ENCODE measurements around the gene CCDC47. TPM values are rescaled to one million over a fixed set of nuclear protein-coding genes. Genes with fewer than 3 reads are reported as not detected.

Gene CCDC47
- polyA plus RNA-seq, 1 donor: 104 TPM

- H3K27ac ChIP-seq (ENCODE audit: low read length): no peak overlapping the region
- H3K4me3 ChIP-seq (ENCODE audit: low read length): no peak overlapping the region
- H3K36me3 ChIP-seq (ENCODE audit: control insufficient read depth, insufficient read depth, low read length): peaks cover 60% of the 10 kb centered on the region
- no peaks in the 10 kb centered on the region for H3K27me3 ChIP-seq (ENCODE audit: control insufficient read depth, insufficient read depth, low read length)
- no peak for DNase-seq
- whole genome bisulfite sequencing (ENCODE audit: insufficient coverage, low lambda C conversion rate): no CpG with 5 or more reads among the region's 11 CpGs
- H3K4me1 ChIP-seq (ENCODE audit: control insufficient read depth, insufficient read depth, low read length): no peaks in the 10 kb centered on the region
- H3K9me3 ChIP-seq (ENCODE audit: control insufficient read depth, low read depth, low read length): no peaks in the 10 kb centered on the region
Measured at GRCh38 chr17:63707151-63707550, 66.2 kb downstream of the CCDC47 start.

DNA sequence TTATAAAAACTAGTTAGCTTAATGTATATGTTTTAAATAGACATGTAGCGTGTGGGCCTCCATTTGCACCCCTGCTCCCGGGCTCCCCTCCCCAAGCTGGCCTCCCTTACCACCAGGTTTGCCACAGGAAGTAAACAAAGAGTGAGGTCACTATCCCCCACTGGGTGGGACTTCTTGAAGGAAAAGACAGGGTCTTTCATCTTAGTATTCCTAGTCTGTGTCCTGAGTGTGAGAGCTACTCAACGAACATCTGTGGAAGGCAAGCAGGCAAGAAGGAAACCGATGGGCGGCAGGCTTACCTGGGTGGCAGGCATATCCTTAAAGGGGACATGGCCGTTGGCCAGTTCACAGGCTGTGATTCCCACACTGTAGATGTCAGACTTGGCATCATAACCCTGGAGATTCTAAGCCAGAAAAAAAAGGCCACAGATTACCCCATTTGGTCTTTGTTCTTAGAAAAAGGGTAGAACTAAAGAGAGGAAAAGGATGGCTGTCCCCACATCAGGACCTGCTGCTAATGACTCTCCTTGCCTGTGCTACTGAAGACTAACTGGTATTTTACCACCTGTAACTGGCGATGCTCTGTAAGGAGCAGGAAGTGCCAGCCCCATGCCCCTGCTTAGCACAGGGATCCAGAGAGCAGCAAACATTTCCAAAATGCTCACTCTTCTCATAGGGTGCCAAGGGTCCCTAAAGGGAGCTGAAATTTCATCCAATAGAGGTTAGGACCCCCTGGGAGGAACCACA lies 66.9 kb downstream of the CCDC47 start:
- Histone ChIP-seq H3K4me1 (ENCODE audit: control insufficient read depth, insufficient read depth, low read length) (no peaks in the 10 kb centered on the region), H3K27me3 (ENCODE audit: control insufficient read depth, insufficient read depth, low read length) (no peaks in the 10 kb centered on the region), H3K27ac (ENCODE audit: low read length) (no peak overlapping the region), H3K4me3 (ENCODE audit: low read length) (no peak overlapping the region), H3K36me3 (ENCODE audit: control insufficient read depth, insufficient read depth, low read length) (peaks cover 54% of the 10 kb centered on the region), H3K9me3 (ENCODE audit: control insufficient read depth, low read depth, low read length) (no peaks in the 10 kb centered on the region)
- WGBS (ENCODE audit: insufficient coverage, low lambda C conversion rate): no CpG with 5 or more reads among the region's 7 CpGs
- DNase-seq: no peak

DNA sequence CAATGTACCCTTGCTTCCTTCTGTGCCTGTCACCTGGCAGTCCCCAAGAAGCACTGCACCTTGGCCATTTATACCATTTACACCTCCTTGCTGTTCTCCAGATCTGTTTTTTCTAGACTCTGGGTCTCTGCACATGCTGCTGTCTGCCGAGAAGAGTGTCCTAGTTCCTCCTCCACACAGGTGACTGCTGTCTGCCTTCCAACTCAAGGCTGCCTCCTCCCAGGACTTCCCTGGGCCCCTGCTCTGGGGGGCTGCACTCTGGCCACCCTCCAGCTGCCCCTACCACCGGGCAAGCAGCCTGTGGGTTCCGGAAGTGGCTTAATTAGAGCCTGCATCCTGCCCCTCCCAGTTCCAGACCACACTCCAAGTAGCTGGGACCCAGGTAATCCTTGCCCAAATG lies 67.7 kb downstream of the CCDC47 start:
- no peak overlapping the region for H3K4me3 ChIP-seq (ENCODE audit: low read length)
- peaks cover 8% of the 10 kb centered on the region for H3K9me3 ChIP-seq (ENCODE audit: control insufficient read depth, low read depth, low read length)
- no peak overlapping the region for H3K27ac ChIP-seq (ENCODE audit: low read length)
- H3K4me1 ChIP-seq (ENCODE audit: control insufficient read depth, insufficient read depth, low read length): peaks cover 4% of the 10 kb centered on the region
- DNase-seq: no peak
- WGBS (ENCODE audit: insufficient coverage, low lambda C conversion rate): no CpG with 5 or more reads among the region's 3 CpGs
- H3K27me3 ChIP-seq (ENCODE audit: control insufficient read depth, insufficient read depth, low read length): peaks cover 8% of the 10 kb centered on the region
- peaks cover 53% of the 10 kb centered on the region for H3K36me3 ChIP-seq (ENCODE audit: control insufficient read depth, insufficient read depth, low read length)

DNA sequence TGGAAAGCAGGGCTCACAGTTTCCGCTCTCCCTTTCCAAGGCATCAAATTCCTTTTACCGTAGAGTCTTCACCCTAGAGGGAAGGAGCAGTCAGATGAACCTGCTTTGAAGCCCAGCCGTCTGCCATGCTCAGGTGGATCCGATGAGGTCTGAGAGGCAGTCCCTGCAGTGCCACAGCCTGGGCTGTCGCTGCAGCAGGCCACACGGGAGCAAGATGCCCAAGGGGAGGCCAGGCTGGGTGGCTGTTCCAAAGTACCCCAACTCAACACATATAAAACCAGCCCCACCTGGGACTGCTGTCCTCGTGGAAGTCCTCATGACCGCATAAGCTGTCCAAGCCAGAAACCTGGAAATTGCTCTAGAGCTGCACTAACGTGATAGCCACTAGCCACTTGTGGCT lies 68.6 kb downstream of the CCDC47 start:
- Histone ChIP-seq H3K36me3 (ENCODE audit: control insufficient read depth, insufficient read depth, low read length) (peaks cover 46% of the 10 kb centered on the region), H3K4me1 (ENCODE audit: control insufficient read depth, insufficient read depth, low read length) (peaks cover 4% of the 10 kb centered on the region), H3K27me3 (ENCODE audit: control insufficient read depth, insufficient read depth, low read length) (peaks cover 8% of the 10 kb centered on the region), H3K9me3 (ENCODE audit: control insufficient read depth, low read depth, low read length) (peaks cover 8% of the 10 kb centered on the region), H3K27ac (ENCODE audit: low read length) (no peak overlapping the region), H3K4me3 (ENCODE audit: low read length) (no peak overlapping the region)
- WGBS (ENCODE audit: insufficient coverage, low lambda C conversion rate): no CpG with 5 or more reads among the region's 9 CpGs
- DNase-seq: no peak

DNA sequence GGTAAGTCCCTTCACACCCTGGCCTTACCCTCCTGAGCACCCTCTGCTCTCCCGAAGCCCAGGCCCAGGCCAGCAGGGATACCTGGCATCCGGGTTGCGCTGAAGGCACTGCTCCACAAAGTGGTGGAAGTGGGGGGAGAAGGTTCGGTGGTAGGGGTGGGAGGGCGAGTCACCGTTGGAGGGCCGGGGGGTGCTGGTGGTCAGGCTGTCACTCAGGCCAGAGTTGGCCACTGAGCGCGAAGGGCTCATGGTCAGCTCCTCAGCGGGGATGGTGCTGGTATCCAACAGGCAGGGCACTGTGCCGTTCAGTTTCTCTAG lies 69.2 kb downstream of the CCDC47 start:
- Histone ChIP-seq H3K4me1 (ENCODE audit: control insufficient read depth, insufficient read depth, low read length) (peaks cover 4% of the 10 kb centered on the region), H3K36me3 (ENCODE audit: control insufficient read depth, insufficient read depth, low read length) (peaks cover 42% of the 10 kb centered on the region), H3K27ac (ENCODE audit: low read length) (no peak overlapping the region), H3K27me3 (ENCODE audit: control insufficient read depth, insufficient read depth, low read length) (peaks cover 11% of the 10 kb centered on the region), H3K9me3 (ENCODE audit: control insufficient read depth, low read depth, low read length) (peaks cover 9% of the 10 kb centered on the region), H3K4me3 (ENCODE audit: low read length) (no peak overlapping the region)
- DNase-seq: no peak
- no CpG with 5 or more reads among the region's 11 CpGs for WGBS (ENCODE audit: insufficient coverage, low lambda C conversion rate)

DNA sequence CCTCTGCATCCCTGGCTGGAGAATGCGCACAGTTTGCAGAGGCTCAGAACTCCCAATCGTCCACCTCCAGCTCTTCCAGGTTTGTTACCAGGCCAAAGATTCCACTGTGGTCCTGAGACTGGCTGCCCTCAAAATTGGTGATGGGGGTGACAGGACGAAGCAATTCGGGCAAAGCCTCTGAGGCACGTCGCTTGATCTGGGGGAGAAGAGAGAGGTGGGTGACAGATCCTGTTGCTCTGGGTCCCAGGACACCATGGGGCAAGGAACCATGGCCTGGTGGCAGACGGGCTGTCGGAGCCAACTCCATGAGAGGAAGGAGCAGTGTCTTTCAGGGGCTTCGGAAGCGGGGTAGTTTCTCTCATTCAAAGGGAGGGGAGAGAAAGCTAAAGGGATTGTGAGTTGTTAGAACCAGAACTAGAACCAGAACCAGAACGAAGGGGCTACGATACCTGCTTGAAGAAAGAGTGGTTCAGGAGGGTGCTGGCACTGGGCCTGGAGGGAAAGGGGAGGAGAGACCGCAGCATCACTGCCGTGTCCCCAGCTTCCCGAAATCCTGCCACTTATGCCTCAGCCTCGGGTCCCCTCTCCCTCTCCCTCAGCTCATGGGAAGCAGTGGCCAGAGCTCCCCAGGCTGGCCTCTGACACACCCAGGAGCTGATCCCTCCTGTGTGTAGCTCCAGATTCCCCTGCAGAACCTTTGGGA lies 69.7 kb downstream of the CCDC47 start:
- Histone ChIP-seq H3K36me3 (ENCODE audit: control insufficient read depth, insufficient read depth, low read length) (peaks cover 36% of the 10 kb centered on the region), H3K4me3 (ENCODE audit: low read length) (no peak overlapping the region), H3K9me3 (ENCODE audit: control insufficient read depth, low read depth, low read length) (peaks cover 11% of the 10 kb centered on the region), H3K27ac (ENCODE audit: low read length) (no peak overlapping the region), H3K4me1 (ENCODE audit: control insufficient read depth, insufficient read depth, low read length) (peaks cover 8% of the 10 kb centered on the region), H3K27me3 (ENCODE audit: control insufficient read depth, insufficient read depth, low read length) (peaks cover 16% of the 10 kb centered on the region)
- WGBS (ENCODE audit: insufficient coverage, low lambda C conversion rate): 94% methylated on average over 2 of the region's 16 CpGs
- no peak for DNase-seq

GRCh38 chr17:63703029-63703428 lies 70.4 kb downstream of the CCDC47 start:
- Histone ChIP-seq H3K36me3 (ENCODE audit: control insufficient read depth, insufficient read depth, low read length) (peaks cover 34% of the 10 kb centered on the region), H3K27me3 (ENCODE audit: control insufficient read depth, insufficient read depth, low read length) (peaks cover 20% of the 10 kb centered on the region), H3K4me3 (ENCODE audit: low read length) (no peak overlapping the region), H3K9me3 (ENCODE audit: control insufficient read depth, low read depth, low read length) (peaks cover 11% of the 10 kb centered on the region), H3K27ac (ENCODE audit: low read length) (no peak overlapping the region), H3K4me1 (ENCODE audit: control insufficient read depth, insufficient read depth, low read length) (peaks cover 8% of the 10 kb centered on the region)
- WGBS (ENCODE audit: insufficient coverage, low lambda C conversion rate): 90% methylated on average over 2 of the region's 5 CpGs
- DNase-seq: no peak

DNA sequence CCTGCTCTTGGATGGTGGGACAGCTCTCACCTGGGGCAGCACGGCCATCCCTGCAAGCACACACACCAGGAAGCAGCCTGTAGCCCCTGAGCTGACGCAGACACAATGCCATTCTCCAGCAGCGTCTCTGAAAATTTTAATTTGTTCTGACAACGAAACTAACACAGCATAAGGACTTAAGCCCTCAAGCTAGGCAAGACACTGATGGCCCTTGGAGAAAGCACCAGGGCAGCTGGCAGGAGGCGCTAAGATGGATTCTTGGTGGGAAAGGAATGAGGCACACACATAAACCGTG lies 70.7 kb downstream of the CCDC47 start:
- H3K27ac ChIP-seq (ENCODE audit: low read length): no peak overlapping the region
- H3K36me3 ChIP-seq (ENCODE audit: control insufficient read depth, insufficient read depth, low read length): peaks cover 34% of the 10 kb centered on the region
- H3K4me1 ChIP-seq (ENCODE audit: control insufficient read depth, insufficient read depth, low read length): peaks cover 8% of the 10 kb centered on the region
- peaks cover 20% of the 10 kb centered on the region for H3K27me3 ChIP-seq (ENCODE audit: control insufficient read depth, insufficient read depth, low read length)
- peaks cover 11% of the 10 kb centered on the region for H3K9me3 ChIP-seq (ENCODE audit: control insufficient read depth, low read depth, low read length)
- no CpG with 5 or more reads among the region's 6 CpGs for WGBS (ENCODE audit: insufficient coverage, low lambda C conversion rate)
- no peak overlapping the region for H3K4me3 ChIP-seq (ENCODE audit: low read length)
- DNase-seq: no peak

GRCh38 chr17:63701868-63702720 lies 71.3 kb downstream of the CCDC47 start:
- Histone ChIP-seq H3K36me3 (ENCODE audit: control insufficient read depth, insufficient read depth, low read length) (peaks cover 33% of the 10 kb centered on the region), H3K4me1 (ENCODE audit: control insufficient read depth, insufficient read depth, low read length) (peaks cover 8% of the 10 kb centered on the region), H3K27me3 (ENCODE audit: control insufficient read depth, insufficient read depth, low read length) (peaks cover 20% of the 10 kb centered on the region), H3K4me3 (ENCODE audit: low read length) (no peak overlapping the region), H3K9me3 (ENCODE audit: control insufficient read depth, low read depth, low read length) (peaks cover 11% of the 10 kb centered on the region), H3K27ac (ENCODE audit: low read length) (no peak overlapping the region)
- no peak for DNase-seq
- no CpG with 5 or more reads among the region's 19 CpGs for WGBS (ENCODE audit: insufficient coverage, low lambda C conversion rate)

DNA sequence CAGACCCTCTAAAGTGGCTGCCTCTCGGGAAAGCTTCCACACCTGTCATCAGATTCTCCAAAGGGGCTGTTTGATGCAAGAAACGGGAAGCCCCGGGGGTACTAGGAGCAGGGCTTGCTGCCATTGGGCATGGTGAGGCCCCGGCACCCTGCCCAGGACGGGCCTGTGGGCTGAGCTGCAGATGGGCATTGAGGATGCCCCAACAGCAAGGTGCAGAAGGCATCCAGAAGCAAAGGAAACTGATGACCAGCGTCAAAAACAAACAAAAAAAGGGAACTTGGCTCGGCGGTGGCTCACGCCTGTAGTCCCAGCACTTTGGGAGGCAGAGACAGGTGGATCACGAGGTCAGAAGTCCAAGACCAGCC lies 72.0 kb downstream of the CCDC47 start:
- WGBS (ENCODE audit: insufficient coverage, low lambda C conversion rate): no CpG with 5 or more reads among the region's 10 CpGs
- DNase-seq: no peak
- Histone ChIP-seq H3K4me1 (ENCODE audit: control insufficient read depth, insufficient read depth, low read length) (peaks cover 8% of the 10 kb centered on the region), H3K36me3 (ENCODE audit: control insufficient read depth, insufficient read depth, low read length) (peaks cover 29% of the 10 kb centered on the region), H3K27ac (ENCODE audit: low read length) (peak overlapping the region; percentile 38), H3K27me3 (ENCODE audit: control insufficient read depth, insufficient read depth, low read length) (peaks cover 20% of the 10 kb centered on the region), H3K9me3 (ENCODE audit: control insufficient read depth, low read depth, low read length) (peaks cover 11% of the 10 kb centered on the region), H3K4me3 (ENCODE audit: low read length) (peak overlapping the region; percentile 26)

All from large intestine (tissue), 3 donors.